AG09309 (cell line): ENCODE data around the gene MRPL33.
A peak's percentile ranks its signal among the peaks of the same experiment; 100 is the strongest.

Experiments
- DNase-seq: peaks from one replicate; pipeline ENCODE4 v3.0.0-alpha.2; 2010; ENCODE audit warnings: low read depth
- H3K4me3 ChIP-seq: 2 replicates; pipeline ENCODE4 v1.5.1; 2011; ENCODE audit warnings: mild to moderate bottlenecking, low read depth, low read length, moderate library complexity; ENCODE audit not compliant: control insufficient read depth
- TF ChIP-seq, protein P1 (sequence below): IDR thresholded peaks from 2 replicates; pipeline ENCODE4 v1.5.1; 2011; ENCODE audit warnings: mild to moderate bottlenecking, low read depth, low read length, inconsistent platforms; ENCODE audit not compliant: insufficient read depth, control insufficient read depth; ENCODE audit errors: missing control alignments

MRPL33 gene

DNA sequence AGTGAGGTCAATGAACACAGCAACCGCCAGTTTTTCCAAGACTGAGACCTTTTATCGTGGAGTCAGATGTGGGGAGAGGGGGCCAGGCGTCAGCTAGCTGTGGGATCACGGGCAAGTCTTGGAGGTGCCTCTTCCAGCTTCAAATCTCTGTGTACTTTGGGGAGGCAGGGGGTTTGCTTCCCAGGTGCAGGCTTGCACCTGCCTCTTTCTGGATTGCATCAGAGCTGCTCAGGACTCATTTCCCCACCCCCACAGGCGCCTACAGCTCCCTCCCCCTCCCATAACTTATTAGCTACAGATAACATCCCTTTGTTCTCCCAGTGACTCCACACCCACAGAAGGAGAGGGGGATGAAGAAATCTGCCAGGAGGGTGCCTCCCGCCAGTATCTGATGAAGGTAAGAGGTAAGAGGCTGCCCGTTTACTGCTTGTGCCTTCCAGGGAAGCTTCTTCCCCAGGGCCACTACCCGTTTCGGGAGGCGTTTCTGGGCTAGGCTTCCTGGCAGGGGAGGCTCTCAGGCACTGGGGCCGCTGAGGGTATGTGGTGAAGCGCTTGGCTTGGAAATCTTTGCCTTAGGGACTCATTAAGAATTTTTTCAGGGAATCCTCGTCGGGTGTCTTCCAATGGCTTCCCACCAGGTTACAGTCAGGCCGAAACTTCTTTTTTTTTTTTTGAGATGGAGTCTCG lies 18.8 kb upstream of the MRPL33 start:
- DNase-seq = no peak
- no peak overlapping the region for H3K4me3 ChIP-seq
- TF ChIP-seq, protein P1, sequence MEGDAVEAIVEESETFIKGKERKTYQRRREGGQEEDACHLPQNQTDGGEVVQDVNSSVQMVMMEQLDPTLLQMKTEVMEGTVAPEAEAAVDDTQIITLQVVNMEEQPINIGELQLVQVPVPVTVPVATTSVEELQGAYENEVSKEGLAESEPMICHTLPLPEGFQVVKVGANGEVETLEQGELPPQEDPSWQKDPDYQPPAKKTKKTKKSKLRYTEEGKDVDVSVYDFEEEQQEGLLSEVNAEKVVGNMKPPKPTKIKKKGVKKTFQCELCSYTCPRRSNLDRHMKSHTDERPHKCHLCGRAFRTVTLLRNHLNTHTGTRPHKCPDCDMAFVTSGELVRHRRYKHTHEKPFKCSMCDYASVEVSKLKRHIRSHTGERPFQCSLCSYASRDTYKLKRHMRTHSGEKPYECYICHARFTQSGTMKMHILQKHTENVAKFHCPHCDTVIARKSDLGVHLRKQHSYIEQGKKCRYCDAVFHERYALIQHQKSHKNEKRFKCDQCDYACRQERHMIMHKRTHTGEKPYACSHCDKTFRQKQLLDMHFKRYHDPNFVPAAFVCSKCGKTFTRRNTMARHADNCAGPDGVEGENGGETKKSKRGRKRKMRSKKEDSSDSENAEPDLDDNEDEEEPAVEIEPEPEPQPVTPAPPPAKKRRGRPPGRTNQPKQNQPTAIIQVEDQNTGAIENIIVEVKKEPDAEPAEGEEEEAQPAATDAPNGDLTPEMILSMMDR = no peak

DNA sequence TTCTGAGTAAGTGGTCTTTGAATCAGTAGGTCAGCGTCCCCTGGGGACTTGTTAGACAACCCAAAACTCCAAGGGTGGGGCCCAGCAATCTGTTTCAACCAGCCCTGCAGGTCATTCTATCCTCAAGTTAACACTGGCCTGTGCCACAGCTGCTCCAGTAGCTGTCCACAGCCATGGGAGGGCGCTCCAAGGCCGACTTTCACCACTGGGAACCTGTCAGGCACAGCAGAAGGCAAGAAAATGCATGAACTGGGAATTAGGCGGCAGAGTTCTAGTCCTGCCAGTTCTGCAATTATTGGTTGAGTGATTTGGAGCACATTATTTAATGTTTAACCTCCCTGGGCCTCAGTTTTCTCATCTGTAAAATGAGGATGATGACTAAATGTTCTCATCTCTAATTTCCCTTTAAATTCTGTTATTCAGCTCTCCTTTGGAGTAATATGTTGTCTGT lies 17.4 kb upstream of the MRPL33 start:
- H3K4me3 ChIP-seq = no peak overlapping the region
- peak; percentile 32 for DNase-seq
- TF ChIP-seq, protein P1 = peak; percentile 97

DNA sequence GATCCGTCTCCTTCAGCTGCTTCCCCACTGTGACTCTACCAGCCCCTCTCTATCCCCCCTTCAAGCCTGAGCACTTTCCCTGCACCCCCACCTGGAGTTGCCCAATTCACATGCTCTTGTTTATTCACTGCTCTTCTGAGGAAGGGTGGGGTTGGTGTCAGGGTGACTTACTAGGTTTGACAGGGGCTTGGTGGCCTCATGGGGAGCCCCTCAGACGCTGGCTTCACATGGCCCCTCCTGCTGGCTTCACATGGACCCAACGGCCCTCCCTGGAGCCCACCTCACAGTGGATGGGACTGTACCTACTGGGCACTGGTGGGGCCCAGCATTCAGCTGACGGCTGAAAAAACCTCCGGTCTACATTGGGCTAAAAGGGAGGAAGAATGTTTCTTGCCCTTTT lies 16.7 kb upstream of the MRPL33 start:
- no peak overlapping the region for H3K4me3 ChIP-seq
- TF ChIP-seq, protein P1 = no peak
- DNase-seq = no peak

DNA sequence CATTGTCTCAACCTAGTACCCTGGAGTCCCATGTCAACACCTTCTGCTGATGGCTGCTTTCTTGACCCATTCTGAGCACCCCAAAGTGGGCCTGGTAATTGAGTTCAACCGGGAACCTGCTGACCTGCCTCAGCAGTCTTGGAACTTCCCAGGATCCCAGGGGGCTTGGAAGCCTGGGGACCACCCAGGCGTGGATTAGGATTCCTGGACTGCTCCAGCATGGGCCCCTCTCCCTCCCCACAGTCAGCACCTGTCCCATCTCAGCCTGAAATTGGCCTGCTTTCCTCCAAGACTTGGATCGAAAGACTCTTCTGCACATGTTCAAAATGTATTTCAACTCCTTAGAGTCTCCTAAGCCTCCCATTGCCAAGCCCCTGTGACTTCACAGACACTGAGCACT lies 15.4 kb upstream of the MRPL33 start:
- H3K4me3 ChIP-seq = no peak overlapping the region
- TF ChIP-seq, protein P1 = no peak
- DNase-seq = no peak

DNA sequence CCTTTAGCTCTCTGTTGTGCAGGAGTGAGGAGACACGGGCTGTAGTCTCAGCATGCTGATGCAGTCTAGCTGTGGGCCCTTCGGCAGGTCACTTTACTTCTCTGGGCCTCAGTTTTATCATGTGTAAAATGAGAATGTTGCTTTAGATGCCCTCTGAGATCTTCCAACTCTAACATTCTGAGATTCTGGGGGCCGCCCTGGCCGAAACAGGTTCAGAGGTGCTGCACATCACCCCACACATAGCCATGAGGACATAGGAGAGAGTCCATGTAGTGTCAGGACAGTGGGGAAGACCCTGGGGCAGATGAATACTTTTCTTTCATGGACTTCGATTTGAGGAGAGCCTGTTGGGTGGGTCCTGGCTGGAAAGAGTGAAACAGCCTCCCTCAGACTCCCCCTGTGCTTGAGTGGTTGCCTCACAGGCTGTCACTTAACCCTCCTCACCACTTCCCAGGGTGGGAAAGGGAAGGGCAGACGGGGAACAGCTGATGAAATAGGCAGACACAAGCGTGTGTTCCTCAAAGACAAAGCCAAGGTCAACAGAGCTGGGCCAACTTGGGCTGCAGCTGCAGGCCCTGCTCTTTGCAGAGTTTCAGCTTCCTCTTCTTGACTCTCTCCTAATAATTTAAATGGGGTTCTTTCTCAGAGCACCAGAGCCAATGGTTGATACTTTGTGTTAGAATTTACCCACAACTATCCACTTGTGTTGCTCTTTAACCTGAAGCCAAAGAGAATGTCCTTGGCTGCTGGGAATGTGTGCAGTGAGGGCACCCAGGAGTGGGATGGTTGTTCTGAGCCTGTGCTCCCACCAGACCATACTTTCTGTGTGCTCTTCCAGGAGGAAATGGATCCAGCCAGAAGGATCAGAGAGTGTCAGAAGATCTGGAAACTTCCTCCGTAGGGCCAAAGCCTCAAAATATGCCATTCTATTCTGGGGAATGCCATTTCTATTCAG lies 14.7 kb upstream of the MRPL33 start:
- no peak overlapping the region for H3K4me3 ChIP-seq
- TF ChIP-seq, protein P1 = no peak
- no peak for DNase-seq

DNA sequence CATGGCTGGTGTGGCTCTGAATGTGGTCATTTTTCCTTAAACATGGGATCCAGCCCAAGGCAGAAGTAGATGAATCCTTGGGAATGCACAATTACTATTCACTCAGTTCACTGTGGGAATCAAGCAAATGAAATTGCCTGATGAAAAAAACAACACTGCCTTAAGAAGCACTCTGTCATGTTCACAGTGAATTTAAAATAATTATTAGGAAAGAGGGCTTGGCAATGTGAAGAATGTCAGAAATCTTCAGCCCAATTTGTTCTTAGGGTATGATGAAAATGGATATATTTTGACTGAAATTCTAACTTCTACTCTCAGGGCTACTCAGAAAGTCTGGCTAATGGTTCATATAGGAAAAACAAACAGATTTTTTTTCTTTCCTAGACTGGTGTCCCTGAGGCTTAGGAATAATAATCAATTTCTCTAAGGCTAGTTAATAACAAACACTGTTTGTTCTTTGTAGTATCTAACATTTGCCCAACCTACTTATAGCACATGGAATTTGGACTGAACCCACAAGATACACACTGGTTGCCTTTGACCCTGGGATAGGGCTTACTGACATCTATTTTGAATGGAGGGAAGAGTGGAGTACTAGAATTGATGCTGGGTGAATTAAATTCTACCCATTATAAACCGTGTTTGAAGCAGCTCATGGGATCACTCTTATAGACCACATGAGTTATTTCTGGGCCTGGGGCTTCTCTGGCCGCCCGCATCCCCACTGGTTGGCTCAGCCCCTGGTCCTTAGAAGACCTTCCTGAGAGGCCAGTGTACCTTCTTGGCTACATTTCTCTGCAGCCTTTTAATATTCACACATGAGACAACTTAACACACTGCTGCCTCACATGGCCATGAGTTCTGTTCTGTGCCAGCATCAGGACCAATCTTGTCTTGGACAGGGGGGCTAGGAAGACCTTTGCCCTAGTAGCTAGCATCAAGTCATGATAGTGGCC lies 8.3 kb upstream of the MRPL33 start:
- no peak overlapping the region for H3K4me3 ChIP-seq
- DNase-seq = no peak
- TF ChIP-seq, protein P1 = no peak
